ENCODE results near the gene DPP8.

DNA sequence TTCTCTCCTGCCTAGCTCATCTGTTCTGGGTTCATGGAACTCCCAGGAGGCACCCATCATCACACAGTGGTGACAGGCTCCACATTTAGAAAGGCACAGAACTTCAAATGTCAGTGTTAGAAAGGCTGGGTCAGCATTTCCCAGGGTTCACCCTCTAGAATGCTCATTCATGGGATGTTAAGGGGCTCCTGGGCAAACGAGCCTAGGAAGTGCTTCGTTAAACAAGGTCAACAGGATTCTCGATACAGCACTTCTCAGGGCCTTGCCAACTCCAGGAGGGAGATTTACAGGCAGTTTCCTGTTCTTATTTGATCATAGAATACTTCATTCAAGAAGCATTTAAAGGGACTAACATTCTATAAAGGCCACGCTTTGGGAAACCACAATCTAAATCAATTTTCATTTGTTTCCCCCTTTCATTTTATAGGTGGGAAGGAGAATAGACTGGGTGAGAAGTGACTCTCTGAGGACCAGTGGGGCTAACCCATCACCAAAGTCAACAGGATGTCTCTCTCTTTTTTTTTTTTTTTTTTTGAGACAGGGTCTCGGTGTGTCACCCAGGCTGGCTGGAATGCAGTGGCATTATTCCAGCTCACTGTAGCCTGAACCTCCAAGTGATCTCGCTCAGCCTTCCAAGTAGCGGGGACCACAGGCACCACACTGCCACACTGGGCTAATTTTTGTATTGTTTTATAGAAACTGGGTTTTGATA, 109.0 kb downstream of the DPP8 start:
- TF ChIP-seq SRF (IDR thresholded peaks at IDR 0.05; ENCODE audit: low read depth) (no peak), POLR2AphosphoS5 (IDR thresholded peaks at IDR 0.05; ENCODE audit: low read depth, low read length) (no peak), FOSL1 (IDR thresholded peaks at IDR 0.05; ENCODE audit: low read depth) (no peak), POLR2A (IDR thresholded peaks at IDR 0.05; ENCODE audit: borderline replicate concordance, extremely low read depth, insufficient read depth, insufficient read length) (no peak), ZNF274 (IDR thresholded peaks at IDR 0.05; ENCODE audit: low read depth, low read length) (no peak), REST (IDR thresholded peaks at IDR 0.05; ENCODE audit: low read depth) (no peak), RAD21 (IDR thresholded peaks at IDR 0.05; ENCODE audit: low read depth) (no peak), SP1 (IDR thresholded peaks at IDR 0.05; ENCODE audit: low read depth) (no peak)
- TF ChIP-seq, protein P1, sequence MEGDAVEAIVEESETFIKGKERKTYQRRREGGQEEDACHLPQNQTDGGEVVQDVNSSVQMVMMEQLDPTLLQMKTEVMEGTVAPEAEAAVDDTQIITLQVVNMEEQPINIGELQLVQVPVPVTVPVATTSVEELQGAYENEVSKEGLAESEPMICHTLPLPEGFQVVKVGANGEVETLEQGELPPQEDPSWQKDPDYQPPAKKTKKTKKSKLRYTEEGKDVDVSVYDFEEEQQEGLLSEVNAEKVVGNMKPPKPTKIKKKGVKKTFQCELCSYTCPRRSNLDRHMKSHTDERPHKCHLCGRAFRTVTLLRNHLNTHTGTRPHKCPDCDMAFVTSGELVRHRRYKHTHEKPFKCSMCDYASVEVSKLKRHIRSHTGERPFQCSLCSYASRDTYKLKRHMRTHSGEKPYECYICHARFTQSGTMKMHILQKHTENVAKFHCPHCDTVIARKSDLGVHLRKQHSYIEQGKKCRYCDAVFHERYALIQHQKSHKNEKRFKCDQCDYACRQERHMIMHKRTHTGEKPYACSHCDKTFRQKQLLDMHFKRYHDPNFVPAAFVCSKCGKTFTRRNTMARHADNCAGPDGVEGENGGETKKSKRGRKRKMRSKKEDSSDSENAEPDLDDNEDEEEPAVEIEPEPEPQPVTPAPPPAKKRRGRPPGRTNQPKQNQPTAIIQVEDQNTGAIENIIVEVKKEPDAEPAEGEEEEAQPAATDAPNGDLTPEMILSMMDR (IDR thresholded peaks at IDR 0.05 in 2 of 3, conservative IDR thresholded peaks at IDR 0.05 in 1 of 3; ENCODE audit: borderline replicate concordance in 1 of 3, insufficient read depth in 1 of 3, low read depth in 2 of 3, low read length in 2 of 3), result no peak

Data from HCT116 (cell line).